ENCODE data around the gene ATXN1.

ATXN1 gene

GRCh38 chr6:16596616-16597331 lies 164.5 kb downstream of the ATXN1 start:
- DNase-seq: no peak

GRCh38 chr6:16595514-16596120 lies 165.6 kb downstream of the ATXN1 start:
- DNase-seq: no peak

GRCh38 chr6:16594849-16595248 lies 166.4 kb downstream of the ATXN1 start:
- no peak for DNase-seq

DNA sequence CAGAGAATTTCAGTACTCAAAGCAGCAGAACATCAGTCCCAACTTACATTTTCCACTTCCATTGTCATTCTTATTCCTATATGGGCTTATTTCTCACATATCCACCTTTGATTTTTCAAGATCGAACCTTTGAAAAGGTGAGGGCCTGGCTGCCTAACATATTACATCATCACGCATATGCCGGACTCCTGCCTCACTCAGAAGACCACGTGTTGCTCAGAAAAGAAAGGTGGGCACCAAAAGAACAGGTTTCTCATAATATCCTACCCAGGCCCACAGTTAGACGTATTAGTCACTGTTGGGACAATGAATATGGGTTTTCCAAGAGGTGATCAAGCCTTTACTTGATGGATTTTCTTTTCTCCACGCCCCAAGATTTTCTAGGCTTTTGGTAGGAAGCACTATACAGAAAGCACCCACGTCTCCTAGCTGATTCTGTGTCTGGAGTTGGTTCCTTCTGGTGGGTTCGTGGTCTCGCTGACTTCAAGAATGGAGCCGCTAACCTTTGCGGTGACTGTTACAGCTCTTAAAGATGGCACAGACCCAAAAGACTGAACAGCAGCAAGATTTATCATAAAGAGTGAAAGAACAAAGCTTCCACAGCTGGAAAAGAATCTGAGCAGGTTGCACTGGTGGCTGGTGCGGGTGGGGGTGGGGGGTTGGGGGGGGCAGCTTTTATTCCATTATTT lies 168.9 kb downstream of the ATXN1 start:
- no peak for DNase-seq

GRCh38 chr6:16591396-16592222 lies 169.7 kb downstream of the ATXN1 start:
- no peak for DNase-seq

DNA sequence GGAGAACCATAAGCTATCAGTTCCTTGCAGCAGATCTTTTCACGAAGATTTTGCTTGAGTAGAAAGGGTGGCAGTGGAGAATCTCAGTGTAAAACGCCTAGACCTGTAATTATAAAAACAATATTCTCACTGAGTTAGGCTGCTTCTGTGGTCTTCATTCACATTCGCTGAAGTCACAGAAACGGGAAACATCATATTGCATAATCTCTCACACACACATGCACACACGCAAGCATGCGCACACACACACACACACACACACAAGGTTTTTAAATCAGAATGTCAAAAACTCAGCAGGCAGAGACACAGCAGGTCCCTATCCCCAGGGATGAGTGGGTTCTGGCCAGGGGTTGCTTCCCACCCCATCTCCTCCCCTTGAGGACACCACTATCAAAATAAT lies 175.5 kb downstream of the ATXN1 start:
- DNase-seq: no peak

DNA sequence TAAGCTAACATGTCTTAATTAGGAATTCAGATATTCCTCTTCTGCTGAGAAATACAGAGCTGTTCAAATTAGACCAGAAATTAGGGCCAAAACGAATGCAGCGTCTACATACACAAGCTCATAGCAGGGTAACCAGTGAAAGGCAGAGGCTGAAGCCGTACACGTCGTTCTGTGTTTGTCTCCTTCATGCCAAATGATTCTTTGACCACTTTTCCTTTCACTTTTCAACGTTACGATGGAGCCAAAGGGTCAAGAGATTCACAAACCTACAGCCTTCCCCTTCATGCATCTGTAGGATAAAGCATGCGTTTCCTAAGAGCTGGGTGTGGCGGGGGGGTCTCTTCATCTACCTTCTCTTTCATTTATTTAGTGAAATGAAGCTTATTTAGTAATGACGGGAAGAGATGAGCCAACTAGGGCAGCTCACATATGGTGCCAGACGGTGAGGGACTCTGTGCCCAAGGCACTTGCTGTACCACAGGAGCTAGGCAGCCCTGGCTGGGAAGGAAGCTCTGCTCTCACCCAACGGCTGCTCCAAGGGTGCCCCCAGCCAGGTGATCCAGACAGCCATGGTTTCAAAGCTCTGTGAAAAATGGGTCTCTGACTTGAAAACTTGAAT lies 178.0 kb downstream of the ATXN1 start:
- no peak for DNase-seq

DNA sequence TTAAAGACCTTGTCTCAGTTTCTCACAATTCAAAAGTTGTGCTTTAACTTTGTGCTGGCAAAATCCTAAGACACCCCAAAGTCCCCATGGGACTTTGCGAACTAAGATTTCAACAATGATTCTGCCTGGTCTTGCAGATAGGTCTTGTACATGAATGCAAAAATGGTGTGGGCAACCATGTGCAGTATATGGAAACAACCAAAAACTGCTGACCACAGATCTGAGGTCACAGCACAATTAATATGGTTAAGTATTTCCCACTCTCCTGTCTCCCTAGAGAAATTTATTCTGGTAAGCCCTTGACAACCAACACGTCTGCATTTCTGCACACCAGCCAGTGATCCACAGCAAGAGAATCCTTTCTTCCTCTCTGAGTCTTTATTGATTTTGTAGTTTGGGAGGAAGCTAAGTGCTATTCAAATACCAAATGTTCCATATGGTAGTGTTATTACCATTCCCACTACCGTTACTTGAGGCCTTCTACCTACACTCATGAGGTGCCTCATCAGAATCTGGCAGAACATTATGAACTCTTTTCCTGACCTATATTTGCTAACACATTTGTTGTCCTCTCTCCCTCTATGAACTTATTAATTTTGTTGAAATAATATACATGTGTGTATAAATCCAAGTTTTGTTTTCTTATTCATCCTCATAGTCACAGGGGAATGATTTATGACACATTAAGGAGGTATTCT lies 178.7 kb downstream of the ATXN1 start:
- DNase-seq: no peak

DNA sequence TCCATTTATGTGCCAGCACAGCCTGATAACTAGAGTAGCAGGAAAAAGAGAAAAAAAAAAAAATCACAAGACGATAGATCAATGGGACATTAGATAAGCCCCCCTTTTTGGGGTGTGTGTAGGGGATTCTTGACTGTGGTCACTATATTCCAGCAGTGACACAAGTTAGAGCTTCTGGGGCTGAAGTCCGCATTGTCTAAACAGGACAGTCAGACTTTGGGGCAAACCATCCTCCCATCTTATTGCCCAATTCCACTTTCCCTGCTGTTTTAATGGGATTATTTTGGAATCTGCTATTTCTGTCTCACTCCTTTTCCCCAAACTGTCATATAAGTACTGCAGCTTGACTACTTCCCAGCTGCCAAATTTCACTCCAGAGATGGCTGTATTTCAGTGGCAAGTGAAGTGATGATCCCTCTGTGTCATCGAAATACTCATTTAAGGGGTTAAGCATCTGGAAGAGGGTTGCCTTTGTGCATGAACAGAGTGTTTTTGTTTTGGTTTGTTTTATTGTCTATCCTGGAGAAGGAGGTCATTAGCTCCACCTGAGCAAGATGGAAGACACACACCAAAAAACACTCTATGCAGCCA lies 182.5 kb downstream of the ATXN1 start:
- DNase-seq: no peak

- no peak for DNase-seq
These were observed 184.6 kb downstream of the ATXN1 start for GRCh38 chr6:16576451-16577368.

DNA sequence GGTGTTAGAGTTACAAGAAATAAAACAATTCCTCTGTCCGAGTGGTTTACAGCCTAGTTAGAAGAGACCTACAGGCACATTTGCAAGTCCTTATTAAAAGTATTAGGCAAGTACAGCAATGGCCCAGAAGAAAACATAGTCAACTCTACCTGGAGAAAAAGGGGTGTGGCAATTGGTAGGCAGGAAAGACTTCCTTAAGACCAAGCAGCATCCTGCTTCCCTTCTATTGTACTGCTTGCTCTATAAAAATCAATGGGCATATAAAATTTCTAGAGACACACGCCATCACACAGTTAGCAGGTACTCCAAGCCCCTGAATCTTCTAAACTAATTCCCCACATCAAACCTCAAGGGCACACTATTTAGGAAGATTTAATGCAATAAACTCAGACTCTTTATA lies 185.6 kb downstream of the ATXN1 start:
- no peak for DNase-seq

DNA sequence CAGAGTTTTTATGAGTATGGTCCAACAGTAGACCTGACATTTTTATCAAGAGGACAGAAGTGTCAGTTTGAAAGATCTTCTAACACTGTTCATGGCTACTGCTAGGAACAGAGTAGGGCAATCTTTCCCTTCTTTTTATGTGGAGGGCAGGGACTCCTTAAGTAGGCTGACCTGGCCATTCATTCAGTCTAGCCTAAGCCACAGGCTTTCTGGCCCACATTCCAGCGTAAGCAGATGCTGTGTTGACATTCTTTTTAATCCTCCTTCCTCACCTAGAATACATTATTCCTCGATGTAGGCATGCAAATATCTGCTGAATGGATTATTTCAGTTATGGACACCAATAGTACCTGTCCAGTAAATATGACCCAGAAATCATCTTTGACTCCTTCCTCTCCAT lies 188.3 kb downstream of the ATXN1 start:
- DNase-seq: no peak

- no peak for DNase-seq
These were observed 188.9 kb downstream of the ATXN1 start for GRCh38 chr6:16572317-16572716.

- no peak for DNase-seq
These were observed 190.3 kb downstream of the ATXN1 start for GRCh38 chr6:16570946-16571345.

DNA sequence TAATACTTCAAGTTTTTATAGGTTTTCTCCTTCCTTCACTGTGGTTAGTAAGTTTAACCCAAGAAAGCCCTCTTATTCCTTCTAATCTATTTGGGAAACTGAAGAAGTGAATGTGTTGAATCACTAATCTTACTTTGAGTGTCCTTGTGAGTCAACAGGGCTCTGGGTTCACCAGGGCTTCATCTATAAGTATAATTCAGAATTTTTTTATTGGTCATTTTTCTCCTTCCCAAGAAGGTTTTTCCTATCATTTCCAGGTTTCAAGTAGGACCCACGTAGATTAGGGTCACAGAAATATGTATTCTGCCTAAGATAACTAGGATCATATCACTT lies 191.1 kb downstream of the ATXN1 start:
- no peak for DNase-seq

GRCh38 chr6:16568128-16568527 lies 193.1 kb downstream of the ATXN1 start:
- DNase-seq: no peak

GRCh38 chr6:16567071-16567470 lies 194.2 kb downstream of the ATXN1 start:
- DNase-seq: no peak

- no peak for DNase-seq
These were observed 196.8 kb downstream of the ATXN1 start for GRCh38 chr6:16564436-16564835.

DNA sequence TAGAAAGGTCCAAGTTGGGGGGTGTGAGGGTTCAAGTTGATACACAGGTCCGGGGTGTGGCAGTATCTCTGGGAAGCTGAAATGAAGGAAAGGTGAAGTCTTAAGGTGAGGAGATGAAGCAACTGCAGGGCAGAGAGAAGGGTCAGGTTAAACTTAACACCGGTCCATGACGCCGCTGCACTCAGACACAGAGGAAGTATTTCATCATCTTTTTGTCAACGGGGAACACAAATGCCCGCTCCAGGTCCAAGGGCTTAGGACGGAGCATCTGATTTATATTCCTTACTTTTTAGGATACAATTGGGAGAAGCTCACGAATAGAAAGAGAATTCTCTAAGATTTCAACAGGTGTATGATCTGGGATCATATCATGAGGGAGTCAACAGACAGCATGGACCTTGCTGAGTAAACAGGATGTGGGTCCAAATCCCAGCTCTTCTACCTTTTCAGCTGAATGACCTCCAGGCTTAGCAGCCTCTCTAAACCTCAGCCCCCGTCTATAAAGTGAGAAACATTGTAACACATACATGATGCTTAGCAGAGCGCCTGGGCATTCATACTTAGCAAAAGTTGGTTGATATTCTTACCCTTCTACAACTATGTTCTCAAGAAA lies 197.5 kb downstream of the ATXN1 start:
- DNase-seq: no peak

- DNase-seq: no peak
These were observed 198.8 kb downstream of the ATXN1 start for GRCh38 chr6:16562498-16562897.

All from activated CD4-positive, CD25-positive, alpha-beta regulatory T cell treated with anti-CD3 and anti-CD28 coated beads, Interleukin-2, amount 50 U/mL, for 72 hours (primary cell).